ENCODE results near the gene BMP6.
"Not testable (repeated sequence)": the region's sequence is repeated elsewhere in the genome, so short reads cannot be mapped to it uniquely, and the experiment has no call there.

Gene BMP6

DNA sequence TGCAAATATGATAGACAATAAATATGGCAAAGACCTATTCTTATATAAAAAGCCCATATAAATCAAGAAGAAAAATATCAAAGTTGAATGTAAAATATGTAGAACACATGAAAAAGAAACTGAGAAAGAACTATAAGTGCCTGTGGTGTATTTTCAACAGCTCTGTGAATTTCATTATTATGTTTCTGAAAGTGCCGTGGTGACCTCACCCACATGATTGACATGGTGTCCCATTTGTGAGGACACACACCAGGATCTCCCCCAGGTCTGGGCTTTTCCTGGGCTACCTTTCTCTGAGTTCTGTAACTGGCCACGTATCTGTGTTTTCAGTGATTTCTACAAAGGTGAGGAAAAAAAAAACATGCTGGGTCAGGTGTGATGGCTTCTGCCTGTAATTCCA is 86.7 kb downstream of the BMP6 start:
- no peak overlapping the region for H2AFZ ChIP-seq (ENCODE audit: low read depth, low read length)
- no peaks in the 10 kb centered on the region for H3K79me2 ChIP-seq (ENCODE audit: insufficient read depth, low read length)
- no peaks in the 10 kb centered on the region for H4K20me1 ChIP-seq (ENCODE audit: insufficient read depth, low read length)
- no peak overlapping the region for H3K27ac ChIP-seq (ENCODE audit: low read length)
- no peaks in the 10 kb centered on the region for H3K36me3 ChIP-seq (ENCODE audit: insufficient read depth, low read length)
- H3K4me1 ChIP-seq (ENCODE audit: insufficient read depth, low read length), result no peaks in the 10 kb centered on the region
- no peaks in the 10 kb centered on the region for H3K9me3 ChIP-seq (ENCODE audit: insufficient read depth, low read length, severe bottlenecking)
- no peak for TF ChIP-seq EZH2 (IDR thresholded peaks at IDR 0.05; ENCODE audit: borderline replicate concordance, low read depth, low read length, severe bottlenecking)
- TF ChIP-seq, protein P1, sequence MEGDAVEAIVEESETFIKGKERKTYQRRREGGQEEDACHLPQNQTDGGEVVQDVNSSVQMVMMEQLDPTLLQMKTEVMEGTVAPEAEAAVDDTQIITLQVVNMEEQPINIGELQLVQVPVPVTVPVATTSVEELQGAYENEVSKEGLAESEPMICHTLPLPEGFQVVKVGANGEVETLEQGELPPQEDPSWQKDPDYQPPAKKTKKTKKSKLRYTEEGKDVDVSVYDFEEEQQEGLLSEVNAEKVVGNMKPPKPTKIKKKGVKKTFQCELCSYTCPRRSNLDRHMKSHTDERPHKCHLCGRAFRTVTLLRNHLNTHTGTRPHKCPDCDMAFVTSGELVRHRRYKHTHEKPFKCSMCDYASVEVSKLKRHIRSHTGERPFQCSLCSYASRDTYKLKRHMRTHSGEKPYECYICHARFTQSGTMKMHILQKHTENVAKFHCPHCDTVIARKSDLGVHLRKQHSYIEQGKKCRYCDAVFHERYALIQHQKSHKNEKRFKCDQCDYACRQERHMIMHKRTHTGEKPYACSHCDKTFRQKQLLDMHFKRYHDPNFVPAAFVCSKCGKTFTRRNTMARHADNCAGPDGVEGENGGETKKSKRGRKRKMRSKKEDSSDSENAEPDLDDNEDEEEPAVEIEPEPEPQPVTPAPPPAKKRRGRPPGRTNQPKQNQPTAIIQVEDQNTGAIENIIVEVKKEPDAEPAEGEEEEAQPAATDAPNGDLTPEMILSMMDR (IDR thresholded peaks at IDR 0.05; ENCODE audit: borderline replicate concordance, extremely low read depth, low read length, poor library complexity, severe bottlenecking), result no peak
- no peak overlapping the region for H3K4me2 ChIP-seq (ENCODE audit: insufficient read depth, low read length)
- H3K27me3 ChIP-seq (ENCODE audit: insufficient read depth, low read length, poor library complexity), result peaks cover 4% of the 10 kb centered on the region
- H3K4me3 ChIP-seq (ENCODE audit: low read depth in 1 of 2, low read length in 2 of 2), result no peak overlapping the region
- no peak overlapping the region for H3K9ac ChIP-seq (ENCODE audit: low read depth, low read length)
- no peak for ATAC-seq (ENCODE audit: insufficient read depth, low read depth)
- no peak for DNase-seq

DNA sequence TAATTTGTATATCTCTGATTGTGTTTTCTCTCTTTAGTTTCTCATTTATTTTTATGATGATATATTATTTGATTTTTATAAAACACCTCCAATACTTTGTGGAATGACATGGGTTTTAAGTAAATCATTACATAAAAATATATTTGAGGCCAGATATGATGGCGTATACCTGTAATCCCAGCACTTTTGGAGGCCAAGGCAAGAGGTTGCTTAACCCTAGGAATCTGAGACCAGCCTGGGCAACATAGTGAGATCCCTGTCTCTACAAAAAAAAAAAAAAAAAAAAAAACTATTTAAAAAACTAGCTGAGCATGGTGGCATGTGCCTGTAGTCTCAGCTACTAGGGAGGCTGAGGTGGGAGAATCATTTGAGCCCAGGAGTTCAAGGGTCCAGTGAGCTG is 87.3 kb downstream of the BMP6 start:
- H3K9ac ChIP-seq (ENCODE audit: low read depth, low read length), result no peak overlapping the region
- no peak overlapping the region for H3K27ac ChIP-seq (ENCODE audit: low read length)
- H3K4me3 ChIP-seq (ENCODE audit: low read depth in 1 of 2, low read length in 2 of 2), result no peak overlapping the region
- no peak for ATAC-seq (ENCODE audit: insufficient read depth, low read depth)
- no peaks in the 10 kb centered on the region for H4K20me1 ChIP-seq (ENCODE audit: insufficient read depth, low read length)
- H3K9me3 ChIP-seq (ENCODE audit: insufficient read depth, low read length, severe bottlenecking), result no peaks in the 10 kb centered on the region
- no peaks in the 10 kb centered on the region for H3K4me1 ChIP-seq (ENCODE audit: insufficient read depth, low read length)
- H3K36me3 ChIP-seq (ENCODE audit: insufficient read depth, low read length), result no peaks in the 10 kb centered on the region
- no peak overlapping the region for H3K4me2 ChIP-seq (ENCODE audit: insufficient read depth, low read length)
- DNase-seq, result no peak
- TF ChIP-seq, protein P1 (IDR thresholded peaks at IDR 0.05; ENCODE audit: borderline replicate concordance, extremely low read depth, low read length, poor library complexity, severe bottlenecking), result no peak
- no peak for TF ChIP-seq EZH2 (IDR thresholded peaks at IDR 0.05; ENCODE audit: borderline replicate concordance, low read depth, low read length, severe bottlenecking)
- peaks cover 4% of the 10 kb centered on the region for H3K27me3 ChIP-seq (ENCODE audit: insufficient read depth, low read length, poor library complexity)
- H3K79me2 ChIP-seq (ENCODE audit: insufficient read depth, low read length), result no peaks in the 10 kb centered on the region
- no peak overlapping the region for H2AFZ ChIP-seq (ENCODE audit: low read depth, low read length)

DNA sequence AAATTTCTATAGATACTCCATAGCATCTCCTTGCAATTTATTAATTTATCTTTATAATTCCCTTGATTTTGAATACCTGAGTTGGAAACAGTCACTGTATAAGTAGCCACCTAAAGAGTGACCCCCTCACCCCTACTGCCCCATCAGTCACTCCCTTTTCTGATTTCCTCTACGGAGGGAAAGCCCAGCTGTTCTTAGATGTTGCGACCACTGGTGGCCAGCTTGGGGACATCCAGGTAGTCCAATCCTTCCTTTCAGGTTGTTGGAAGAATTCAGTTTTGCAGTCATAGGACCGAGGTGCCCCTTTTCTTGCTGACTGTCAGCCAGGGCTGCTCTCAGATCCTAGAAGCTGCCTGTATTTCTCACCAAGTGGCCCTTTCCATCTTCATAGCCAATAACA is 87.8 kb downstream of the BMP6 start:
- no peaks in the 10 kb centered on the region for H4K20me1 ChIP-seq (ENCODE audit: insufficient read depth, low read length)
- no peak for TF ChIP-seq EZH2 (IDR thresholded peaks at IDR 0.05; ENCODE audit: borderline replicate concordance, low read depth, low read length, severe bottlenecking)
- TF ChIP-seq, protein P1 (IDR thresholded peaks at IDR 0.05; ENCODE audit: borderline replicate concordance, extremely low read depth, low read length, poor library complexity, severe bottlenecking), result no peak

DNA sequence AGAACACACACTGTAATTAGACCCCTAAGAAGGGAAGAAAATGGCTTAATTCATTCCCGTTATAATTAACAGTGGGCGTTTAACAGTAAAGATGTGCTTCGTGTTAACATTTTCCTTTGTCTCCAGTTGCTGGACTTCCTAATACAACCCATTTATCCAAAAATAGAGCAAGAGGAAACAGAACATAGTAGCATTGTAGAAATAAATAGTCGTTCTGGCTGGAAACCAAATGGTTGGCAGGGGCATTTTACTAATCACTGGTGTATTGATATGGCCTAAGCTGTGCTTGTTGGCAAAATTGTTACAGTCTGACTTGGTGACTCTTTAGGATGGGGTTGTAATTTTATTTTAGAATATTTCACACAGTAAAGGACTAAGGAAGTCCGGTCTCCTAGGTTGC is 89.8 kb downstream of the BMP6 start:
- no peak overlapping the region for H2AFZ ChIP-seq (ENCODE audit: low read depth, low read length)
- no peak for ATAC-seq (ENCODE audit: insufficient read depth, low read depth)
- H3K27ac ChIP-seq (ENCODE audit: low read length), result no peak overlapping the region
- no peaks in the 10 kb centered on the region for H3K9me3 ChIP-seq (ENCODE audit: insufficient read depth, low read length, severe bottlenecking)
- DNase-seq, result no peak
- no peak overlapping the region for H3K4me3 ChIP-seq (ENCODE audit: low read depth in 1 of 2, low read length in 2 of 2)
- H3K79me2 ChIP-seq (ENCODE audit: insufficient read depth, low read length), result no peaks in the 10 kb centered on the region
- H3K36me3 ChIP-seq (ENCODE audit: insufficient read depth, low read length), result no peaks in the 10 kb centered on the region
- no peak overlapping the region for H3K9ac ChIP-seq (ENCODE audit: low read depth, low read length)
- TF ChIP-seq, protein P1 (IDR thresholded peaks at IDR 0.05; ENCODE audit: borderline replicate concordance, extremely low read depth, low read length, poor library complexity, severe bottlenecking), result no peak
- TF ChIP-seq EZH2 (IDR thresholded peaks at IDR 0.05; ENCODE audit: borderline replicate concordance, low read depth, low read length, severe bottlenecking), result no peak
- H4K20me1 ChIP-seq (ENCODE audit: insufficient read depth, low read length), result no peaks in the 10 kb centered on the region
- no peaks in the 10 kb centered on the region for H3K4me1 ChIP-seq (ENCODE audit: insufficient read depth, low read length)
- peaks cover 8% of the 10 kb centered on the region for H3K27me3 ChIP-seq (ENCODE audit: insufficient read depth, low read length, poor library complexity)
- no peak overlapping the region for H3K4me2 ChIP-seq (ENCODE audit: insufficient read depth, low read length)

More for the DNA sequence above, 87.8 kb downstream of the BMP6 start:
- Histone ChIP-seq H3K4me3 (ENCODE audit: low read depth in 1 of 2, low read length in 2 of 2) (no peak overlapping the region), H3K9ac (ENCODE audit: low read depth, low read length) (no peak overlapping the region), H3K4me2 (ENCODE audit: insufficient read depth, low read length) (no peak overlapping the region), H3K9me3 (ENCODE audit: insufficient read depth, low read length, severe bottlenecking) (no peaks in the 10 kb centered on the region), H3K4me1 (ENCODE audit: insufficient read depth, low read length) (no peaks in the 10 kb centered on the region), H3K79me2 (ENCODE audit: insufficient read depth, low read length) (no peaks in the 10 kb centered on the region), H3K27ac (ENCODE audit: low read length) (no peak overlapping the region), H3K36me3 (ENCODE audit: insufficient read depth, low read length) (no peaks in the 10 kb centered on the region), H2AFZ (ENCODE audit: low read depth, low read length) (no peak overlapping the region), H3K27me3 (ENCODE audit: insufficient read depth, low read length, poor library complexity) (peaks cover 8% of the 10 kb centered on the region)
- ATAC-seq (ENCODE audit: insufficient read depth, low read depth), result no peak
- DNase-seq, result no peak

GRCh38 chr6:7817184-7817583 is 91.3 kb downstream of the BMP6 start:
- not testable (repeated sequence) for H4K20me1 ChIP-seq (ENCODE audit: insufficient read depth, low read length); ATAC-seq (ENCODE audit: insufficient read depth, low read depth); H3K36me3 ChIP-seq (ENCODE audit: insufficient read depth, low read length); H3K79me2 ChIP-seq (ENCODE audit: insufficient read depth, low read length); H3K27me3 ChIP-seq (ENCODE audit: insufficient read depth, low read length, poor library complexity); DNase-seq; H3K9ac ChIP-seq (ENCODE audit: low read depth, low read length); H3K4me3 ChIP-seq (ENCODE audit: low read depth in 1 of 2, low read length in 2 of 2); H3K27ac ChIP-seq (ENCODE audit: low read length); H2AFZ ChIP-seq (ENCODE audit: low read depth, low read length); H3K9me3 ChIP-seq (ENCODE audit: insufficient read depth, low read length, severe bottlenecking); H3K4me2 ChIP-seq (ENCODE audit: insufficient read depth, low read length); H3K4me1 ChIP-seq (ENCODE audit: insufficient read depth, low read length)
